GF-D8 (cell line): ENCODE data around the gene MUC16.
"Not testable (repeated sequence)": the region's sequence is repeated elsewhere in the genome, so short reads cannot be mapped to it uniquely, and the experiment has no call there.

Source experiments
- DNase-seq: peaks from one replicate; lab custom pipeline; 2025; lab: John Stamatoyannopoulos, UW

The MUC16 gene

DNA sequence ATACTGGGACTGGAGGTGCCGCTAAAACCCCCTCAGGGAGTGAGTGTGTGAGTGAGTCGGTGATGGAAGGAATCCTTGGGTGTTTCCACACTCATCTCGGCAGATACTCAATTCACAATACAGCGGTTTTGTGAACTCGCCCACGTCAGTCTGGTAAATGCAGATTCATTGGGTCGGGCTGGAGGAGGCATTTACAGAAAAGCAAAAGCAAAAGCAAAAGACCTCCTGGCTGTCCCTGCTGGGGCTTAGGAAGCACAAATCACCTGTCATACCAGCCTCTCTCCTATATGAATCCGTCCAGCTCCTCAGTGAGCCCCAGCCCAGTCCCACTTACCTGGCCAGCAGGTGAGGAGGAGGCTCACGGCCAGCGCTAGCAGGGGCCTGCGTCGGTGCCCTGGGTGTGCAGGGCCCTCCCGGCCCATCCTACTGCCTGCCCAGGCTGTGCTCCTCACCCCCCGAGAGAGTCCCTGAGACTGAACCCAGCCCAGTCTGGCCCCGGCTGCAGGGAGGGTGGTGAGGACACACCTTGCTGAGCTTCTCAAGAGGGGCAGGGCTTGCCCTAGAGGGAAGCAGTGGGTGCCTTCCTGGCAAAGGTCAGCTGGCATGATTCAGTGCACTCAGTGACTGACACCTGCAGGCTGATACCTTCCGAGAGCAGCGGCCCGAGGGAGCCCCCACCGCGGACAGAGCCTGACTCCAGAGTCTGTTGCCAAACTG, at the start of gene MUC16:
Gene MUC16, minus strand, starts transcription at position 475 of the 717 bp plus-strand sequence.
- DNase-seq = no peak

DNA sequence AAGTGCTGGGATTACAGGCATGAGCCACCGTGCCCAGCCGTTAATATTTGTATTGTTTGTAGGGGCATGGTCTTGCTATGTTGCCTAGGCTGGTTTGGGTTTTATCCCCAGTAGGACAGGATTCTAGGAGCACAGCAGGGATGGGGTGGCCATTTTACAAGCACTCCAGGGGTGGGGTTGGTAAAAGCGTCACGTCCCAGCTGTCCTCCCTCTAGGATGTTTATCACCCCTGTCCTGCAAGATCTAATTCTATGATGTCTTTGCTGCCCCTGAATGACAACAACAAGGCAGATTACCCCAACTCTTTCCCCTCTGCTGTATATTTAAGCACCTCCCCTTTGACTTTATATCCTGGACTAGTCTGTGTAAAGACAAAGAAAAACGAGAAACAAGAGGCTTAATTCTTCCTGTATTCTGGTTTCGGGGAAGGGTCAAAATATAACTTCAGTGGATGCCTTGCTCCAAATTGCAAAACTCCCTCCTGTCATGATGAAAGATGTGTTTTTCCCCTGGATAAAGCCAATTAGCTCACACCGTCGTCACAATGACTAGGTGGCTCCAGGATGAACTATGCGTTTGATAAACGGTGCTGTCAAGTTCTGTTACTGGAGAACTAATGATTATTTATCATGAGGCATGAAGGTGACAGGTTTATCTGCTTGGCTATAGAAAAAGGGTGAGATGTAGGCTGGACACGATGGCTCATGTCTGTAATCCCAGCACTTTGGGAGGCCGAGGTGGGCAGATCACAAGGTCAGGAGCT, 48.9 kb upstream of the MUC16 start:
- no peak for DNase-seq

DNA sequence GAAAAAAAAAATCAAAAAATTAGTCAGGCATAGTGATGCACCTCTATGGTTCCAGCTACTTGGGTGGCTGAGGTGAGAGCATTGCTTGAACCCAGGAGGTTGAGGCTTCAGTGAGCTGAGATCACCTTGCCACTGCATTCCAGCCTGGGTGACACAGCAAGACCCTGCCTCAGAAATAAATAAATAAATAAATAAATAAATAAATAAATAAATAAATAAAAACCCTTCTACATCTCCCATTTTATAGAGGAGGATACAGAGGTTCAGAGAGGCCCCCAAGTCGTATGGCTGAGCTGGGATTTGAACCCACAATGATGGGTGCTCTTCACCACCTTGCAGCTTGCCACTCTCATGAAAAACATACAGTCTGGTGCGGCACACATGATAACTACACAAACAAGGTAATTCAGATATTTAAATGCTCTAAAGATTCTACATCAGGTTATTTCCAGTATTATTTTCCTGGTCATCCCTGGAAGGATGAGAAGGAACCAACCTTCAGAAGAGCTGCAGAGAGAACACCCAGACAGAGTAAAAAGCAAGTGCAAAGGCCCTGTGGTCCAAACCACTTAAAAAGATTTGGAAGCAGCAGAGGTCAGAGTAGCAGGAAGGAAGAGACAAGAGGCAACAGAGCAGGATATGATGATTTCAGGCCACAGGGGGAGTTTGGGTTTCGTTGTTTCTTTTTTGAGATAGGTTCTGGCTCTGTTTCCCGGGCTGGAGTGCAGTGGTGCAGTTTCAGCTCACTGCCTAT, 47.5 kb upstream of the MUC16 start:
- DNase-seq = no peak

DNA sequence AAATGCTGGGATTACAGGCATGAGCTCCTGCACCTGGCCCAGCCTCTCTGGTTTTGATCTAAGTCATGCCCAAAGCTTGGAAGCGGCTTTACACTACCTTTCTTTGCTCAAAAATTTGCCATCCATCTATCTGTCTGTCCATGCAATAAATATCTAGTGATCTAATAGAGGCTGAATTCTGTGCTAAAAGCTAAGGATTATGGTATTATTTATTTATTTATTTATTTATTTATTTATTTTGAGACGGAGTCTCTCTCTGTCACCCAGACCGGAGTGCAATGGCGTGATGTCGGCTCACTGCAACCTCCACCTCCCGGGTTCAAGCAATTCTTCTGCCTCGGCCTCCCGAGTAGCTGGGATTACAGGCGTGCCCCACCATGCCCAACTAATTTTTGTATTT, 45.9 kb upstream of the MUC16 start:
- DNase-seq = not testable (repeated sequence)

DNA sequence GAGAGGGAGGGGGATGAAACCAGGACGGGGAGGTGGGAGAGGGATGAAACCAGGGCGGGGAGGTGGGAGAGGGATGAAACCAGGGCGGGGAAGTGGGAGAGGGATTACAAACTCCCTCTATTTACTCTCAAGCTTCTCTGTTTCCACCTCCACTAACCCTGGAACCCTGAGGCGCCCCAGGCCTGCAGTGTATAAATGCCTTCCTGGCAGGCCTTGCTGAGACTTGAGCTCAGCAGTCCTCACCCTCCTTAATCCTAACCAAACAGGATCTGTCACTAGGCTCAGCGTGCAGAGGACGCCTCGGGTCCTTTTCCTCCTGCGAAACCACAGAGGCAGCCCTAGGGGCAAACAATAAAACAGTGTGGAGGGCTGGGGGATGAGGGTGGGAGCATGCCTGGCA, 44.6 kb upstream of the MUC16 start:
- no peak for DNase-seq

DNA sequence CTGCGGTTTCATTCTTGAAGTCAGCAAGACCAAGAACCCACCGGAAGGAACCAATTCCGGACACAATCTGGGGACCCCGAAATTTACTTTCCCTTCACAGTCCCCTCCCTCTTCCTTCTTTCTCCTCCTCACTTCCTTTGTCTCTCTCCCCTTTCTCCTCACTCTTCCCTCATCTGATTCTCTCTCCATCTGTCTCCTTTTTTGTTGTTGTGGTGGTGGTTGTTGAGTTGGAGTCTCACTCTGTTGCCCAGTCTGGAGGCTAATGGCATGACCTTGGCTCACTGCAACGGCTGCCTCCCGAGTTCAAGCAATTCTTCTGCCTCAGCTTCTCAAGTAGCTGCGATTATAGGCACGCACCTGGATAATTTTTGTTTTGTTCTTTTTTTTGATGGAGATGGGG, 44.0 kb upstream of the MUC16 start:
- no peak for DNase-seq

DNA sequence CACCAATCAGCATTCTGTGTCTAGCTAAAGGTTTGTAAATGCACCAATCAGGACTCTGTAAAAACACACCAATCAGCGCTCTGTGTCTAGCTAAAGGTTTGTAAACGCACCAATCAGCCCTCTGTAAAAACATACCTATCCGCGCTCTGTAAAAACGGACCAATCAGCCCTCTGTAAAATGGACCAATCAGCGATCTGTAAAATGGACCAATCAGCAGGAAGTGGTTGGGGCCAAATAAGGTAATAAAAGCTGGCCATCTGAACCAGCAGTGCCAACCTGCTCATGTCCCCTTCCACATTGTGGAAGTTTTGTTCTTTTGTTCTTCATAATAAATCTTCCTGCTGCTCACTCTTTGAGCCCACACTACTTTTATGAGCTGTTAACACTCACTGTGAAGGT, 43.5 kb upstream of the MUC16 start:
- not testable (repeated sequence) for DNase-seq

DNA sequence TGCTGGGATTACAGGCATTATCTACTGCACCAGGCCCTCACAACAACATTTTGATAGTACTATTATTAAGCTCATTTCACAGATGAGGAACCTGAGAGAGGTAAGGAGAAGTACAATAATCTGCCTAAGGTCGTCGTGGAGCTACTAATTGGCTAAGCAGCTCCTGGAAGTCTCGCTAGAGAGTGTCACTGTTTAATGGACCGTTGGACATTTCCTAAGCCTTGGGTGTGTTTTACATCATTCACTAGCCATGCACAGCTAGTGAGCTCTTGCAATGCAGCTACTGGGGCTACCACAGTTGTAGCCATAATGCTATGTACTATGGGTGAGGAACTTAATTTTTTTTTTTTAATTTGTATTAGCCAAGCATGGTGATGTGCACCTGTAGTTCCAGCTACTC, 42.7 kb upstream of the MUC16 start:
- no peak for DNase-seq

DNA sequence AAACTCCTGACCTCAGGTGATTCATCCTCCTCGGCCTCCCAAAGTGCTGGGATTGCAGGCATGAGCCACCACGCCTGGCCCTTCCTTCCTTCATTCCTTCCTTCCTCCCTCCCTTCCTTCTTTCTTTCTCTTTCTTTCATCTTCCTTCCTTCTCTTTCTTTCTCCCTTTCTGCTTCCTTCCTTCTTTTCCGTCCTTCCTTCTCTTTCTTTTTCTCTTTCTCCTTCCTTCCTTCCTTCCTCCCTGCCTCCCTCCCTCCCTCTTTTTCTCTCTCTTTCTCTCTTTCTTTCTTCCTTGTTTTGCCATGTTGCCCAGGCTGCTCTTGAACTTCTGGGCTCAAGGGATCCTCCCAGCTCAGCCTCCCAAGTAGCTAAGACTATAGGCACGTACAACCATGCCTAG, 36.5 kb upstream of the MUC16 start:
- no peak for DNase-seq

DNA sequence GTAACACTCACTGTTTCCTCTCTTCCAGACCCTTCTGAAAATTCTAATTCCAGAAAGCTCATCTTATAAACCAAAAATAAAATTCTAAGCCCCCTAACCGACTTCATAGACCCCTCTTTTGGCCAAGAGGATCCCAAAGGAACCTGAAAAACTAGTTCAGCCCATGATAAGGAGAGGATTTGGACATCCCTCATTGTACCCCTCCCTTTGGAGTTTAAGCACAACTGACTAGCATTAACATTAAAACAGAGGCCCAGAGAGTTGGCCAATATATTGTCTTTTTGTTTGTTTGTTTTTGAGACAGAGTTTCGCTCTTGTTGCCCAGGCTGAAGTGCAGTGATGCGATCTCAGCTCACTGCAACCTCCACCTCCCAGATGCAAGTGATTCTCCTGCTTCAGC, 34.2 kb upstream of the MUC16 start:
- DNase-seq = no peak

DNA sequence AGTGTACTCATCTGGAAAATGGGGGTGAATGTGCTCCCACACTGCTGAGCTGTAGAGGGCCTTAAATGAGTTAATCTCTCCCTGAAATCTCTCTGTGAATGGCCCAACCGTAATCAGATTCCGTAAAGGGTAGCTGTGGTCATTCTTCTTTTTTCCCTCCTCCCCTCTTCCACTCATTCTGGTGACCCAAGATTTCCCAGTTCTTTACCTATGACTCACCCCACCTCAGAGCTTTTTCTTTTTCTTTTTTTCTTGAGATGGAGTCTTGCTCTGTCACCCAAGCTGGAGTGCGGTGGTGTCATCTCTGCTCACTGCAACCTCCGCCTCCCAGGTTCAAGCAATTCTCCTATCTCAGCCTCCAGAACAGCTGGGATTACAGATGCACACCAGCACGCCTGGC, 33.3 kb upstream of the MUC16 start:
- DNase-seq = no peak

DNA sequence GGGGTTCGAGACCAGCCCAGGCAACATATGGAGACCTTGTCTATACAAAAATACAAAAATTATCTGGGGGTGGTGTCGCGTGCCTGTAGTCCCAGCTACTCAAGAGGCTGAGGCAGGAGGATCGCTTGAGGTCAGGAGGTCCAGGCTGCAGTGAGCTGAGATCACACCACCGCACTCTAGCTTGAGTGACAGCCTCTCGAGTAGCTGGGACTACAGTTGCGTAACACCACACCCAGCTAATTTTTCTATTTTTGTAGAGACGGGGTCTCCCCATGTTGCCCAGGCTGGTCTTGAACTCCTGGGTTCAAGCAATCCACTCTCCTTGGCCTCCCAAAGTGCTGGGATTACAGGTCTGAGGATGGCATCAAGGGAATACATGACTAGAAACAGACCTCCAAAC, 30.8 kb upstream of the MUC16 start:
- DNase-seq = no peak

DNA sequence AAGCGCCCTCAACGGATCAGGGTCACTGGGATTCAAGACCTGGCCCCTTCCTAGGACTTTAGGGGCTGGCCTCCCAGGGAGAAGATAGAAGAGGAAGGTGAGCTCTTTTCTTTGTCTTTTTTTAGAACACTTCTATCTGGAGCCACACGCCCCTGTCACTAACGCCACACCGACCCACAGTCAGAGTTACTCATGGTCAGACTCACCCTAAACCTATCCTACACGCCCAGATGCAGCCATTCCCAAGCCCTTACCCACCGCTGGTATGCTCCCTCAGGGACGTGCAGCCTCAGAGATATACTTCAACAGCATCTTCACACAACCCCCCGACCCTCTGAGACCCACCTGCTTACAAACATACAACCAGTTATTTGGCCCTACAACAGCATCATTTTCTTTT, 29.9 kb upstream of the MUC16 start:
- no peak for DNase-seq

DNA sequence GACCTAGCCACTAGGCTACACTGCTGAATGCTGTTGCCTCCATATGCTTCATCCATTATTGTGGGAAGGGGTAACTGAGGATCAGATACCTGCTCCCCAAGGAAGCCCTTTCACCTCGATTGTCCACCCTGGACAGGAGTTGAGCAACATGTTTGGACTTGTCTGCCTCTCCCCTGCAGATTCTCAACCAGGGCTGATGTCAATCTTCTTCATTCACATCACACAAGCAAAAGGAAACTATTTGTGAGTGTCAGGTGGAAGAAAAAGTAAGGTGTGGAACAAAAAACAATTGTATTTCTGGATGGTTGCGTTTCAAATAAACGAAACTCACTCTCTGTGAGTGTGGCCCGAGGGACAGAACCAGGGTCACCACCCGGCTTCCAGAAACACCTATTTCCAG, 29.5 kb upstream of the MUC16 start:
- DNase-seq = no peak

DNA sequence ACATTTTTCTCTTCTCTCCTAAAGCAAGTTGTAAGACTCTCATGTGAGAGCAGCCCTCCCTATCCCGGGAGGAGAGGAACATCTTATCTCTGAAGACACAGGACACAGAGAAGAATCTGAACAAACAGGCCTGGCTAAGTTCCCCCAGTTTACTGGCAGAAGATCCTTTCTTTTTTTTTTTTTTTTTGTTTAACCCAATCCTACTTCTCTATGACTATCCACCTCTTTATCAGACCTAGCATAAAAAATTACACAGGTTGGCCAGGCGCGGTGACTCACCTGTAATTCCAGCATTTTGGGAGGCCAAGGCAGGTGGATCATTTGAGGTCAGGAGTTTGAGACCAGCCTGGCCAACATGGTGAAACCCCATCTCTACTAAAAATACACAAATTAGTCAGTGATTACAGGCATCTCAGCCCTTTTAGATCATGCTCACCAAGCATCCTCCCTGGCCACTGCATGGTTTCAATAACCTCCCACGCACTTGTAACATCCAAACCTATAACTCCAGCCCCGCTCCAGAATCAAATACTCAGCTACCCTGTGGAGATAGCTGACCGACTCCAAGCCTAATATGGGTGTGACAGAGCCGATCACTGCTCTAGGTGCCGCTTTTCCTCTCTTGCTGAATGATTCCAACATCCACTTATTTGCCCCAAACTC, 27.3 kb upstream of the MUC16 start:
- DNase-seq = no peak

DNA sequence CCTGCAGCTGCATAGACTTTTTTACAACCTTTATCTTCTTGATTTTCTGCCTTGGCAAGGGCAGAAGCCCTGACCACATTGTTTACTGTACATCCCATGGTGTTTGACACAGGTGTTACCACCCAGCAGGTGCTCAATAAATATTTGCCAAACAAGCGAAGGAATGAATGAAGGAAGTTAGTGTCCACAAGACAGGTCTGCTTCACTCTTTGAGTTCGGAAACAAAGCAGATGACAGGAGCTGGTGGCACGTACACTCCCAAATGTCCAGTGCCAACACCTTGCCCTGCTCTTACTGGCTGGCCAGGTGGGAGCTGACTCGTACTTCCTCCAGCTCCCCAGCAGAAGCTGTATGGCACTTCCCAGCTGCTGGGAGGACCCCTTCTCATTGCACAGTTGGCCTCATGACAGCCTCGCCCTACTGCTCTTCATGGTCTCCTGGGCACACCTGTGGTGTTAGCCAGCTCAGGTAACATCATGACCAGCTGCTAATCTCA, 22.0 kb upstream of the MUC16 start:
- DNase-seq = no peak

DNA sequence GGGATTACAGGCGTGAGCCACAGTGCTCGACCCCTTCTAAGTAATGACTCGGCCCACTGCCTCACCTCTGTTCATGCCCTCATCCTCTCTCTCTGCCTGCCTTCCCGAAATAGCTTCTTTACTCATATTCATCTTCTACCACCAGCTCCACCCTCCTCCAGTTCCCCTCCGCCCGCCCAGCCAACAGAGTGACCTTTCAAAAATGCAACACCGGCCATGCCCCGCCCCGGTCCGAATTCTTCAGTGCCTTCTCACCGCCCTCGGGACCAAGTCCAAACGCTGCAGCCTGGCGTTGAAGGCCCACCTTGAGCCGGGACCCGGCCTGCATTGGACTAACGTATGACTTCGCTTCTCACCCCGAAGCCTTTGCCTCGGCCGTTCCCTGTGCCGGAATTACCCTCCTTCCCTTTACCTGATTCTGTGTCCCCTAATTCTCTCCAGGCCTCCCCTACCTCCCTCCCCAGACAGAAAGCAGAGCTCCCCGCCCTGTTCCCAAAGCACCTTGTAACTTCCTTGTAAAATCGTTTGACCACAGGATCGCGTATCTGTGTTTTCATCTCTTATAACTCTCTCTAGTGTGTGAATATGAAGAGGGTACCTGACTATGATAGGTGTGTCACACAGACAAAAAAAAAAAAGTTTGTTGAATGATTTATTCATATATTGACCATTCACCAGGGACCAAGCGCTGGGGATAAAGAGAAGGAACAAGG, 8.1 kb upstream of the MUC16 start:
- DNase-seq = no peak

DNA sequence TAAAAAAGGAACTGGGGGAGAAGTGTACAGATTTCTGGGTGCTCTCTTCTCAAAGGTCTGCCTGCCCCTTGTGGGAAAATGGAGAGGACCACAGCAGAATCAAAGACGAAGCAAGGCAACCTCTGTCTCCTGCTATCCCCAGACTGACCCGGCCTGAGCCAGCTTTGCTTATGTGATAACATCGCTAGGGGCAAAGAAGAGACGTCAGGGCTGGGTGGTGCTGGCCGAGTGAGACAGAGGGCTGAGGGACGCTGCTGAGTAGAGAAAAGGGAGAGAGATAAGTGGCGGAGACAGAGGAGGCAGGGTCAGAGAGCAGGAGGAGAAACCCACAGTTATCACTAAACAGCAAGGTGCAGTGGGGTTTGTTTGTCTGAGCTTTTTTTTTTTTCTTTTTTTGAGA, 4.6 kb upstream of the MUC16 start:
- DNase-seq = no peak

DNA sequence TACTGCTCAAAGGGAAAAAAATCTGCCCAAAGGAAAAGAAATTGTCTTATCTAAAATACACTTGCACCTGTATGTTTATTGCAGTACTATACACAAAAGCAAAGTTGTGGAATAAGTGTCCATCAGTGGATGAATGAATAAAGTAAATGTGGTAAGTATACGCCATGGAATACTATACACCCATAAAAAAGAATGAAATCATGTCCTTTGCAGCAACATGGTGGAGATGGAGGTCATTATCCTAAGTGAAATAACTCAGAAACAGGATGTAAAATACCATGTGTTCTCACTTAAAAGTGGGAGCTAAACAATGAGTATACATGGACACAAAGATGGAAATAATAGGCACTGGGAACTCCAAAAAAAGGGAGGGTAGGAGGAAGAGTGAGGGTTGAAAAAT, 3.8 kb upstream of the MUC16 start:
- DNase-seq = no peak

DNA sequence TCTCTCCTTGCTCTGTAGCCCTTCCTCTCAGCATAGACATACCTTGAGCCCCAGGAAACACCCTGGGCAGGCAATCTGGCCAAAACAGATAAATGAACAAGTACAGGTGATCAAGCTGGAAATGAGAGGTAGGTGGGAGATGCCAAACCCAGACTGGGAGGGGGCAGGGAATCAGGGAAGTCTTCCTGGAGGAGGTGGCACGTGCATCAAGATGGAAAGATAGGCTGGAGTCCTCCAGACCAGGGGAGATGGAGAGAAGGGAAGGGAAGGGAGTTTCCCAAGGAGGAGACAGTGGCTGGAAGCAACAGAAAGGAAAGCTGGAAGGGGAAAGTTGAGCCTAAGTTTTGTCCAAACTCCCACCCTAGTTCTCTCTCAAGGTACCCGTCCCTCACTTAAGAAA, 1.7 kb upstream of the MUC16 start:
- DNase-seq = no peak

DNA sequence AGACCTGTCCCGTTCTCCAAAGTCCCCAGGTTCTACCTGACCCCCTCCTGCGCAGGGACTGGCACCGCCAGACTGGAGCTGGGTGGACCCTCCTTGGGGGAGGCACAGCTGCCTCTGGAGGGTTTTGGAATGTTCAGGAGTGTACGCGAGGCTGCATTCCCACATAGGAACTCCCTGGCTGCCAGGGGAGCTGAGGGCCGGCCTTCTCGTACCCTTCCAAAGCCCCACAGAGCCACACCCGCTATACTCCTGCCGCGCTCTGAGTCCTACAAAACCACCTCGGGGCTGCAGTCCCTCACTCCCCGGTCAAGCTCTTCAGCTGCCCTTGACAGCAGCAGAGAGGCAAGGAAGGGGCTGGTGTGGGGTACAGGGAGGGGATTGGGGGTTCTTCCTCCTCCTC, 484 bp upstream of the MUC16 start:
- no peak for DNase-seq

DNA sequence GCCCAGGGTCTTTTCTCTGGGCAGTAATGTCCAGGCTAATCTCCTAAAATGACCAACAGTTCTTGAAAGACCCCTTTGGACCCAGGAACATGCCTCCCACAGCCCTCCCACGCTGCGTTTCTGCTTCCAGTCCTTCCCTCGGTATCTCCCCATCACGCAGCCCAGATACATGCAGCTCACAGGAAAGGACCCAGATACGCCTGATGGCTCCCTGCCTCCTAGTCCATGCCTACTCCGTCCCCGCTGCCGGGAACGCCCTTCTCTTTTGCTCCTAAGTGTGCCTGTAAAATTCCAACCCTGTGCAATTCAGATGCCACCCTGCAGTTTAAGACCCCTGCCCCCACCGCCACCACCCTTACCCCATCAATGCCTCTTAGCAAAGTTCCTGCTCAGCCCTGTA, 778 bp downstream of the MUC16 start:
- no peak for DNase-seq
